CD4-positive, alpha-beta memory T cell (primary cell): Measurements from ENCODE around the gene GALNTL6. TPM values are rescaled to one million over a fixed set of nuclear protein-coding genes. Genes with fewer than 3 reads are reported as not detected.

Source experiments
- CTCF ChIA-PET: fragments of 350-600 bp; sonication (Branson Sonifier 250); formaldehyde crosslinking; loops from one replicate; lab custom pipeline; 2021; ENCODE audit warnings: inconsistent platforms; ENCODE audit not compliant: partially characterized antibody; lab: Charles Lee
- POLR2A ChIA-PET: fragments of 350-600 bp; sonication (Branson Sonifier 250); formaldehyde crosslinking; loops from one replicate; lab custom pipeline; 2021; ENCODE audit not compliant: partially characterized antibody; lab: Charles Lee
- DNase-seq, 5 donors: peaks; one replicate each; pipeline versions ENCODE4 v3.0.0 to v3.0.0-alpha.2; 2020 to 2022; ENCODE audit warnings: mixed read lengths in 1 of 5
- H3K27ac ChIP-seq: one replicate; pipeline ENCODE4 v1.7.0; 2013; ENCODE audit warnings: low read depth, low read length
- H3K27me3 ChIP-seq: 2 replicates; pipeline ENCODE4 v1.7.0; 2013; ENCODE audit warnings: mild to moderate bottlenecking, low read length, moderate library complexity; ENCODE audit not compliant: insufficient read depth
- H3K36me3 ChIP-seq: 2 replicates; pipeline ENCODE4 v1.7.0; 2013; ENCODE audit warnings: mild to moderate bottlenecking, low read length, moderate library complexity; ENCODE audit not compliant: insufficient read depth
- H3K4me1 ChIP-seq: 2 replicates; pipeline ENCODE4 v1.7.0; 2013; ENCODE audit warnings: mild to moderate bottlenecking, low read length, moderate library complexity; ENCODE audit not compliant: insufficient read depth
- H3K4me3 ChIP-seq, 2 donors: one replicate each; pipeline ENCODE4 v1.7.0; 2013; ENCODE audit warnings: low read length in 2 of 2, mild to moderate bottlenecking in 1 of 2
- H3K9me3 ChIP-seq, 2 donors: one replicate each; pipeline ENCODE4 v1.7.0; 2013; ENCODE audit warnings: low read length in 2 of 2, control low read depth in 1 of 2; ENCODE audit not compliant: control insufficient read depth in 1 of 2
- H3K27ac Mint-ChIP-seq, 7 donors: one replicate each; pipeline ENCODE4 v1.8.0; 2020 to 2021; ENCODE audit warnings: mixed read lengths in 7 of 7, mild to moderate bottlenecking in 6 of 7, inconsistent platforms in 3 of 7, moderate library complexity in 3 of 7
- H3K27me3 Mint-ChIP-seq, 2 donors: one replicate each; pipeline ENCODE4 v1.8.0; 2020 to 2021; ENCODE audit warnings: mixed read lengths in 2 of 2
- H3K36me3 Mint-ChIP-seq, 2 donors: one replicate each; pipeline ENCODE4 v1.8.0; 2020 to 2021; ENCODE audit warnings: mixed read lengths in 2 of 2, inconsistent platforms in 1 of 2, mild to moderate bottlenecking in 1 of 2
- H3K4me1 Mint-ChIP-seq, 4 donors: one replicate each; pipeline ENCODE4 v1.8.0; 2020 to 2021; ENCODE audit warnings: mixed read lengths in 4 of 4, mild to moderate bottlenecking in 1 of 4
- H3K4me3 Mint-ChIP-seq, 8 donors: one replicate each; pipeline ENCODE4 v1.8.0; 2020 to 2021; ENCODE audit warnings: mixed read lengths in 8 of 8, mild to moderate bottlenecking in 7 of 8, moderate library complexity in 6 of 8, inconsistent platforms in 3 of 8
- H3K9me3 Mint-ChIP-seq, 8 donors: one replicate each; pipeline ENCODE4 v1.8.0; 2020 to 2021; ENCODE audit warnings: mixed read lengths in 8 of 8, mild to moderate bottlenecking in 5 of 8, inconsistent platforms in 3 of 8, moderate library complexity in 1 of 8
- intact Hi-C: fragments of 100-400 bp; cut with micrococcal nuclease; formaldehyde crosslinking; loops from one replicate; pipeline ENCODE4 v1.15.1; 2023
- polyA plus RNA-seq, 2 donors: library from polyadenylated mRNA; unstranded; fragments of 300-500 nt; fragmentation: Illumina TruSeq; gene quantifications; one replicate each; pipeline ENCODE4 v1.2.3, GENCODE V29; 2021
- total RNA-seq, 2 experiments: library from RNA; stranded (reverse); gene quantifications; one replicate each; pipeline ENCODE4 v1.2.3, GENCODE V29; 2021

Gene GALNTL6
- total and polyA plus RNA-seq, 4 experiments from 2014 or later = not detected

DNA sequence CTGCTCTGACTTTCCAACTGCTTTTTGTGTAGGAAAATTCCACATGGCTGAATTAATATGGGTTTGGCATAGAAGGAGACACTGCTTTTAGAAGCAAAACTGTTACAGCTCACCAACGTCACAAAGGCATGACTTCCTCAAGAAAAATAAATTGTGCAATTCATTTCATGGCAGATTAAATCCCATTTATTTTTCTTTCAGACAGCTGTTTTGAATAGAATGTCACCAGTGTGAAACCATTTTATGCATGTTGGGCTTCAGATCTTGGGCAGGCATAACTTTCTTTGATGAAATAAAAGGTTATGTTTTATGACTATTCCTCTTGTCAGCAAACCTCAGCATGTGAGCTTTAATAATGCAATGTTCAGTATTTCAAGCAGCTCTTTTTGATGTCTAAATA is 542.8 kb downstream of the GALNTL6 start:
- no peaks in the 10 kb centered on the region for H3K9me3 ChIP-seq
- intact Hi-C loops = no loop called here
- no peak for DNase-seq
- H3K27ac ChIP-seq = no peak overlapping the region
- ChIA-PET CTCF (no interaction called here), POLR2A (no interaction called here)
- H3K27me3 Mint-ChIP-seq = no peaks in the 10 kb centered on the region
- H3K36me3 ChIP-seq = no peaks in the 10 kb centered on the region
- peaks cover 0 to 3% (median 0%) of the 10 kb centered on the region in 8 donors for H3K9me3 Mint-ChIP-seq
- no peaks in the 10 kb centered on the region for H3K36me3 Mint-ChIP-seq
- no peaks in the 10 kb centered on the region for H3K27me3 ChIP-seq
- no peak overlapping the region for H3K4me3 Mint-ChIP-seq
- H3K4me1 ChIP-seq = no peaks in the 10 kb centered on the region
- H3K4me1 Mint-ChIP-seq = no peaks in the 10 kb centered on the region
- no peak overlapping the region for H3K27ac Mint-ChIP-seq
- no peak overlapping the region for H3K4me3 ChIP-seq

DNA sequence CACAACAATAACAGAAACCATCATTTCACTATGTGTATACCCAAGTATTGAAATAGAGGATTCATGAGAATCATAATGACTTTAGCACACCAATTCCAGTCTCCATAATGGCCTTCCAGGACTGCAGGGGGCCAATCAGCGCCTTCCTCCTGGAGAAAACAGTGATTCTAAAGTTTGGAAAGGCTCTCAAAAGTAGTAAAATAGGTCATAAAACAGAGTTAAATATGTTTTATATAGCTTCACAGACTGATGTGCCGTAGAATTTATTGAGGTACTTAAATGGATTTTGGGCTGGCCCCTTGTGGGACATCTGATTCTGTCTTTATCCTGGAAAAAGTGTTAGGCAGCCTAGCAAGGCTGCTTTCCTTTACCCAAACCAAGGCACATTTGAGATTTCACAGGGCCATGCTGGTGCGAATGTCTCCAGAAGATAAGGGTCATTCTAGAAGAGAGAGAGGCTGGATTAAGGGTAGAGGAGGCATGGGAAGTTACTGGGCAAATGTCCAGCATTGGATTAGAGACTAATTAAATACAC is 543.9 kb downstream of the GALNTL6 start:
- DNase-seq = no peak
- no peaks in the 10 kb centered on the region for H3K4me1 Mint-ChIP-seq
- no peaks in the 10 kb centered on the region for H3K27me3 Mint-ChIP-seq
- no peak overlapping the region for H3K27ac Mint-ChIP-seq
- intact Hi-C loops = no loop called here
- Histone ChIP-seq H3K36me3 (no peaks in the 10 kb centered on the region), H3K4me3 (no peak overlapping the region), H3K27ac (no peak overlapping the region), H3K4me1 (no peaks in the 10 kb centered on the region), H3K27me3 (no peaks in the 10 kb centered on the region), H3K9me3 (no peaks in the 10 kb centered on the region)
- ChIA-PET CTCF (no interaction called here), POLR2A (no interaction called here)
- H3K4me3 Mint-ChIP-seq = no peak overlapping the region
- peaks cover 0 to 3% (median 0%) of the 10 kb centered on the region in 8 donors for H3K9me3 Mint-ChIP-seq
- H3K36me3 Mint-ChIP-seq = no peaks in the 10 kb centered on the region

DNA sequence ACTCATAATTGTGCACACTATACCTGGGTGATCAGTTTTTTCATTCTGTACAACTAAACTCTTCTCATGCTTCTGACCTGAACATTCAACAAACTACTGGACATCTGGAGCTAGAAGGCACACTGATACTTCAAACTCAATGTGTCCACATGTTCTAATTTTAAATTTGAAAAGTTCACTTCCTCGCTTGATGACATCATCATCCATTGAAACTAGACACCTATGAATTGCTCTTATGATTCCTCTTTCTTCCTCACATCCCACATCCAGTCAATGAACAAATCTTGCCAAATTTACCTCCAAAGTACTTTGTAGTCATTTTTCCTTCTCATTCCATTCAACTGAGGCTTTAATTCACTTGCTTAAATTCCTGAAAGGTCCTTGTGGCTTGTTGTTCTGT is 549.4 kb downstream of the GALNTL6 start:
- Histone ChIP-seq H3K27ac (no peak overlapping the region), H3K4me1 (no peaks in the 10 kb centered on the region), H3K27me3 (no peaks in the 10 kb centered on the region), H3K4me3 (no peak overlapping the region), H3K36me3 (no peaks in the 10 kb centered on the region), H3K9me3 (no peaks in the 10 kb centered on the region)
- no peak for DNase-seq
- Mint-ChIP-seq H3K9me3 (peaks cover 0 to 8% (median 1%) of the 10 kb centered on the region in 8 donors), H3K27me3 (no peaks in the 10 kb centered on the region), H3K4me3 (no peak overlapping the region), H3K27ac (no peak overlapping the region), H3K4me1 (no peaks in the 10 kb centered on the region), H3K36me3 (no peaks in the 10 kb centered on the region)
- intact Hi-C loops = no loop called here
- CTCF ChIA-PET = no interaction called here
- POLR2A ChIA-PET = no interaction called here

DNA sequence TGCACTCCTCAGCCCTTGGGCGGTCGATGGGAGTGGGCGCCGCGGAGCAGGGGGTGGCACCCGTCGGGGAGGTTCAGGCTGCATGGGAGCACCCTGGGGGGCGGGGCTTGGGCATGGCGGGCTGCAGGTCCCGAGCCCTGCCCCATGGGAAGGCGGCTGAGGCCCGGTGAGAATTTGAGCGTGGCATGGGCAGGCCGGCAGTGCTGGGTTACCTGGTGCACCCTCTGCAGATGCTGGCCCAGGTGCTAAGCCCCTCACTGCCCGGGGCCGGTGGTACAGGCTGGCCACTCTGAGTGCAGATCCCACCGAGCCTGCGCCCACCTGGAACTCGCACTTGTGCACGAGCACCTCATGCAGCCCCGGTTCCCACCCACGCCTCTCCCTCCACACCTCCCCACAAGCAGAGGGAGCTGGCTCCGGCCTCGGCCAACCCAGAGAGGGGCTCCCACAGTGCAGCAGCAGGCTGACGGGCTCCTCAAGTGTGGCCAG is 556.3 kb downstream of the GALNTL6 start:
- no peaks in the 10 kb centered on the region for H3K27me3 Mint-ChIP-seq
- Histone ChIP-seq H3K27me3 (no peaks in the 10 kb centered on the region), H3K36me3 (no peaks in the 10 kb centered on the region), H3K4me3 (no peak overlapping the region), H3K9me3 (no peaks in the 10 kb centered on the region), H3K27ac (no peak overlapping the region), H3K4me1 (no peaks in the 10 kb centered on the region)
- H3K4me1 Mint-ChIP-seq = no peaks in the 10 kb centered on the region
- no peak overlapping the region for H3K27ac Mint-ChIP-seq
- no peaks in the 10 kb centered on the region for H3K36me3 Mint-ChIP-seq
- peaks cover 0 to 15% (median 6%) of the 10 kb centered on the region in 8 donors for H3K9me3 Mint-ChIP-seq
- POLR2A ChIA-PET = no interaction called here
- intact Hi-C loops = no loop called here
- no peak overlapping the region for H3K4me3 Mint-ChIP-seq
- CTCF ChIA-PET = no interaction called here
- no peak for DNase-seq

DNA sequence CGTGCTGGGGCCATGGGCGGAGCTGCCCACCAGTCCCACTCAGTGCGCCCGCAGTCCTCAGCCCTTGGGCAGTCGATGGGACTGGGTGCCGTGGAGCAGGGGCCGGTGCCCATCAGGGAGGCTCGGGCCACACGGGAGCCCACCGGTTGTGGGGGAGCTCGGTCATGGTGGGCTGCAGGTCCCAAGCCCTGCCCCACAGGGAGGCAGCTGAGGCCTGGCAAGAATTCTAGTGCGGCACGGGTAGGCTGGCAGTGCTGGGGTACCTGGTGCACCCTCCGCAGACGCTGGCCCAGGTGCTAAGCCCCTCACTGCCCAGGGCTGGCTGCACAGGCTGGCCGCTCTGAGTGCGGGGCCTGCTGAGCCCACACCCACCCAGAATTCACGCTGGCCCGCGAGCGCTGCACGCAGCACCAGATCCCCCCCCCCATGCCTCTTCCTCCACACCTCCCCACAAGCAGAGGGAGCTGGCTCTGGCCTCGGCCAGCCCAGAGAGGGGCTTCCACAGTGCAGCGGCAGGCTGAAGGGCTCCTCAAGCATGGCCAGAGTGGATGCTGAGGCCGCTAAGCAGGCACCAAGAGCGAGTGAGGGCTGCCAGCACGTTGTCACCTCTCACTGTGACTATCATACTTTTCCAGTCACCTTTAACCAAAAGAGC is 564.4 kb downstream of the GALNTL6 start:
- H3K4me1 ChIP-seq = no peaks in the 10 kb centered on the region
- ChIA-PET CTCF (no interaction called here), POLR2A (no interaction called here)
- Mint-ChIP-seq H3K27me3 (no peaks in the 10 kb centered on the region), H3K9me3 (peaks cover 0 to 20% (median 9%) of the 10 kb centered on the region in 8 donors), H3K4me3 (no peak overlapping the region), H3K36me3 (no peaks in the 10 kb centered on the region), H3K27ac (no peak overlapping the region), H3K4me1 (no peaks in the 10 kb centered on the region)
- H3K36me3 ChIP-seq = no peaks in the 10 kb centered on the region
- no peak for DNase-seq
- H3K9me3 ChIP-seq = no peaks in the 10 kb centered on the region
- no peak overlapping the region for H3K4me3 ChIP-seq
- H3K27me3 ChIP-seq = no peaks in the 10 kb centered on the region
- intact Hi-C loops = no loop called here
- H3K27ac ChIP-seq = no peak overlapping the region

DNA sequence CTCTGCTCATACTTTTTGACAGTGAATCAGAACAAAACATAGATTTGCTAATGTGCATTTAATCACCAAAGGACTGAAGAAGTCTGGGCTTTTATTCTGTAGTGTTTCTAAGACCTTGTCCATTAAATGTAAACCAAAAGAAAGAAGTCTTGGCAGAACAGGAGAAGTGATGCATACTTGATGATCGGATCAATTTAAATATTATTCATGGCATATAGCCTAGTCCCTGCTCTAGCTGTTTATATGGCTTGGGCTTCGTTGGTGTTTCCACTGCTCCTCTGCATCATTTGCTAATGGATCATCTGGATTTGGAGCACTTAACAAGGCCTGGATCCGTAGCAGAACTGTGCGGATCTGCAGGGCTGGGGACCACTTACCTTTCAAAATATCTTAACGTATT is 566.6 kb downstream of the GALNTL6 start:
- no peak overlapping the region for H3K27ac Mint-ChIP-seq
- POLR2A ChIA-PET = no interaction called here
- intact Hi-C loops = no loop called here
- no peak overlapping the region for H3K4me3 ChIP-seq
- no peaks in the 10 kb centered on the region for H3K27me3 Mint-ChIP-seq
- DNase-seq = no peak
- H3K36me3 ChIP-seq = no peaks in the 10 kb centered on the region
- CTCF ChIA-PET = no interaction called here
- no peaks in the 10 kb centered on the region for H3K36me3 Mint-ChIP-seq
- no peaks in the 10 kb centered on the region for H3K9me3 ChIP-seq
- peaks cover 0 to 18% (median 7%) of the 10 kb centered on the region in 8 donors for H3K9me3 Mint-ChIP-seq
- no peak overlapping the region for H3K4me3 Mint-ChIP-seq
- no peaks in the 10 kb centered on the region for H3K4me1 Mint-ChIP-seq
- H3K27ac ChIP-seq = no peak overlapping the region
- no peaks in the 10 kb centered on the region for H3K4me1 ChIP-seq
- no peaks in the 10 kb centered on the region for H3K27me3 ChIP-seq

DNA sequence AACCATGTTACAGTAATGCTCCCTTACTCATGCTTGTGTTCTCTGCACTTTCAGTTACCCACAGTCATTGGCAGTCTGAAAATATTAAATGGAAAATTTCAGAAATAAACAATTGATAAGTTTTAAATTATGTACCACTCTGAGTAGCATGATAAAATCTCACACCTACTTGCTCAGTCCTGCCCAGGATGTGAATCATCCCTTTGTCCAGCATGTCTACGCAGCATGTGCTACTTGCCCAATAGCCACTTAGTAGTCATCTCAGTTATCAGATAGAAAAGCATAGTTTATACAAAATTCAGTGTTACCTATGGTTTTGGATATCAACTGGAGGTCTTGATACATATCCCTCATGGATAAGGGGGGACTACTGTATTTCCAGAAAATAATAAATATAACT is 577.1 kb downstream of the GALNTL6 start:
- H3K27ac ChIP-seq = no peak overlapping the region
- Mint-ChIP-seq H3K36me3 (no peaks in the 10 kb centered on the region), H3K4me3 (no peak overlapping the region), H3K4me1 (no peaks in the 10 kb centered on the region), H3K27me3 (no peaks in the 10 kb centered on the region), H3K9me3 (peaks cover 0 to 5% (median 1%) of the 10 kb centered on the region in 8 donors), H3K27ac (no peak overlapping the region)
- no peaks in the 10 kb centered on the region for H3K4me1 ChIP-seq
- no peaks in the 10 kb centered on the region for H3K36me3 ChIP-seq
- intact Hi-C loops = no loop called here
- ChIA-PET POLR2A (no interaction called here), CTCF (interaction anchor here (0.7 kb wide), 1 partner anchor 34 kb away, joined by 3 read pairs; no protein-coding TSS in a partner anchor)
- no peaks in the 10 kb centered on the region for H3K27me3 ChIP-seq
- no peak for DNase-seq
- H3K4me3 ChIP-seq = no peak overlapping the region
- no peaks in the 10 kb centered on the region for H3K9me3 ChIP-seq
